Measurements from ENCODE around the gene DNAH2. TPM values are rescaled to one million over a fixed set of nuclear protein-coding genes. Genes with fewer than 3 reads are reported as not detected.

Gene DNAH2
- total and polyA plus RNA-seq, 2 of the 13 experiments (the other 11 are each of a cell fraction or from before 2014, with no cell fraction given): not detected

DNA sequence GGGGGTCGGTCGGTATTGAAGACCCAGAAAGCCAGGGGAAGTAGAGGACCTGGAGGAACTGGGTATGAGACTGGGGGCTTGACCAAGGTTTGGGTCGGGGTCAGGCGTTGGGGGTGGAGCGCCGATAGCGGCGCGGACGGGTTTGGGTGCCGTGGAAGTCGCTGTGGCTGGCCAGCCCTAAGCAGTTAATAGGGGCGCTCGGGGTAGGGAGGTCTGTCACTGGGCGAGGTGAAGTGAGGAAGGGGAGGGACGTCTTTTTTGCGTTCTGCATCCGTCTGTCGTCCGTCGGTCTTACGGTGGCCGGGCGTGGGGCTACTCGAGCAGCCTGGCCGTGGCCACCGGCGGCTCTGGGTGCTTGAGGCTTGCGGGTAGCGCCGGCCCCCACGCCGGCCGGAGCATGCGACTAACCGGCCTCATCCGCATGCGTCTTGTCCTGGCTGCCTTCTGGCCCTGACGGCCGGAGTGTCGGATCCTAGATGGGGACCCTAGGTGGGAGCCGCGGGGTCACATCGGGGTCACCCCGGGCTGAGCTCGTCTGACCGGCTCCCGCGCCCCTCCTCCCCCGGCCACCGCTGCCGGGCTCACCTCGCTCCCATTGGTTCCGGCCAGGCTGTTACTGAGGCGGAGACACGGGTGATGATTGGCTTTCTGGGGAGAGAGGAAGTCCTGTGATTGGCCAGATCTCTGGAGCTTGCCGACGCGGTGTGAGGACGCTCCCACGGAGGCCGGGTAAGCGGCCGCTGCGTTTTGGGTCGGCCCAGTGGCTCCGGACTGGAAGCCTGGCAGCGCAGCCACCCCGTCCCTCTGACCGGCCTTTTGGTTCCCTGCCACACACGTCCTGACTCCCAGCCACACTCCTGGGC is 127.0 kb downstream of the DNAH2 start (continued):
- TF ChIP-seq KMT2B (CRISPR knock-in tag; IDR thresholded peaks at IDR 0.05) (0 out of 2 replicates have a peak, but pooled peaks have one; percentile 23), ZNF883 (CRISPR knock-in tag; IDR thresholded peaks at IDR 0.05; ENCODE audit: not compliant biosample characterization) (no peak), JUN (CRISPR knock-in tag; IDR thresholded peaks at IDR 0.05) (no peak), HOXA5 (CRISPR knock-in tag; IDR thresholded peaks at IDR 0.05) (no peak), LCORL (IDR thresholded peaks at IDR 0.05) (no peak), LCORL (CRISPR knock-in tag; IDR thresholded peaks at IDR 0.05) (peak; percentile 31), HNRNPLL (IDR thresholded peaks at IDR 0.05; ENCODE audit: low read depth, low read length, poor library complexity, severe bottlenecking) (peak; percentile 31), ETV5 (CRISPR knock-in tag; IDR thresholded peaks at IDR 0.05; ENCODE audit: borderline replicate concordance) (peak; percentile 37; the same call in 1 of the 2 replicates), ZNF263 (CRISPR knock-in tag; IDR thresholded peaks at IDR 0.05) (no peak), RAD51 (IDR thresholded peaks at IDR 0.05; ENCODE audit: borderline replicate concordance) (no peak), CHD2 (IDR thresholded peaks at IDR 0.05; ENCODE audit: low read depth, low read length) (no peak; the same call in 1 of the 2 replicates), THAP11 (CRISPR knock-in tag; IDR thresholded peaks at IDR 0.05) (peak; percentile 38; the same call in 1 of the 2 replicates), ZBTB7B (CRISPR knock-in tag; IDR thresholded peaks at IDR 0.05) (no peak; the same call in 1 of the 2 replicates), NFE2L1 (CRISPR knock-in tag; IDR thresholded peaks at IDR 0.05; ENCODE audit: borderline replicate concordance) (no peak), KAT7 (CRISPR knock-in tag; IDR thresholded peaks at IDR 0.05; ENCODE audit: borderline replicate concordance) (no peak), JUNB (CRISPR knock-in tag; IDR thresholded peaks at IDR 0.05; ENCODE audit: borderline replicate concordance) (no peak), ZNF543 (CRISPR knock-in tag; IDR thresholded peaks at IDR 0.05) (no peak)
- TF ChIP-seq, protein P1, sequence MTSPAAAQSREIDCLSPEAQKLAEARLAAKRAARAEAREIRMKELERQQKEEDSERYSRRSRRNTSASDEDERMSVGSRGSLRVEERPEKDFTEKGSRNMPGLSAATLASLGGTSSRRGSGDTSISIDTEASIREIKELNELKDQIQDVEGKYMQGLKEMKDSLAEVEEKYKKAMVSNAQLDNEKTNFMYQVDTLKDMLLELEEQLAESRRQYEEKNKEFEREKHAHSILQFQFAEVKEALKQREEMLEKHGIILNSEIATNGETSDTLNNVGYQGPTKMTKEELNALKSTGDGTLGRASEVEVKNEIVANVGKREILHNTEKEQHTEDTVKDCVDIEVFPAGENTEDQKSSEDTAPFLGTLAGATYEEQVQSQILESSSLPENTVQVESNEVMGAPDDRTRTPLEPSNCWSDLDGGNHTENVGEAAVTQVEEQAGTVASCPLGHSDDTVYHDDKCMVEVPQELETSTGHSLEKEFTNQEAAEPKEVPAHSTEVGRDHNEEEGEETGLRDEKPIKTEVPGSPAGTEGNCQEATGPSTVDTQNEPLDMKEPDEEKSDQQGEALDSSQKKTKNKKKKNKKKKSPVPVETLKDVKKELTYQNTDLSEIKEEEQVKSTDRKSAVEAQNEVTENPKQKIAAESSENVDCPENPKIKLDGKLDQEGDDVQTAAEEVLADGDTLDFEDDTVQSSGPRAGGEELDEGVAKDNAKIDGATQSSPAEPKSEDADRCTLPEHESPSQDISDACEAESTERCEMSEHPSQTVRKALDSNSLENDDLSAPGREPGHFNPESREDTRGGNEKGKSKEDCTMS (CRISPR knock-in tag; conservative IDR thresholded peaks at IDR 0.05): no peak
- TF ChIP-seq, protein P2, sequence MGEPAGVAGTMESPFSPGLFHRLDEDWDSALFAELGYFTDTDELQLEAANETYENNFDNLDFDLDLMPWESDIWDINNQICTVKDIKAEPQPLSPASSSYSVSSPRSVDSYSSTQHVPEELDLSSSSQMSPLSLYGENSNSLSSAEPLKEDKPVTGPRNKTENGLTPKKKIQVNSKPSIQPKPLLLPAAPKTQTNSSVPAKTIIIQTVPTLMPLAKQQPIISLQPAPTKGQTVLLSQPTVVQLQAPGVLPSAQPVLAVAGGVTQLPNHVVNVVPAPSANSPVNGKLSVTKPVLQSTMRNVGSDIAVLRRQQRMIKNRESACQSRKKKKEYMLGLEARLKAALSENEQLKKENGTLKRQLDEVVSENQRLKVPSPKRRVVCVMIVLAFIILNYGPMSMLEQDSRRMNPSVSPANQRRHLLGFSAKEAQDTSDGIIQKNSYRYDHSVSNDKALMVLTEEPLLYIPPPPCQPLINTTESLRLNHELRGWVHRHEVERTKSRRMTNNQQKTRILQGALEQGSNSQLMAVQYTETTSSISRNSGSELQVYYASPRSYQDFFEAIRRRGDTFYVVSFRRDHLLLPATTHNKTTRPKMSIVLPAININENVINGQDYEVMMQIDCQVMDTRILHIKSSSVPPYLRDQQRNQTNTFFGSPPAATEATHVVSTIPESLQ (CRISPR knock-in tag; conservative IDR thresholded peaks at IDR 0.05): no peak
- TF ChIP-seq, protein P3, sequence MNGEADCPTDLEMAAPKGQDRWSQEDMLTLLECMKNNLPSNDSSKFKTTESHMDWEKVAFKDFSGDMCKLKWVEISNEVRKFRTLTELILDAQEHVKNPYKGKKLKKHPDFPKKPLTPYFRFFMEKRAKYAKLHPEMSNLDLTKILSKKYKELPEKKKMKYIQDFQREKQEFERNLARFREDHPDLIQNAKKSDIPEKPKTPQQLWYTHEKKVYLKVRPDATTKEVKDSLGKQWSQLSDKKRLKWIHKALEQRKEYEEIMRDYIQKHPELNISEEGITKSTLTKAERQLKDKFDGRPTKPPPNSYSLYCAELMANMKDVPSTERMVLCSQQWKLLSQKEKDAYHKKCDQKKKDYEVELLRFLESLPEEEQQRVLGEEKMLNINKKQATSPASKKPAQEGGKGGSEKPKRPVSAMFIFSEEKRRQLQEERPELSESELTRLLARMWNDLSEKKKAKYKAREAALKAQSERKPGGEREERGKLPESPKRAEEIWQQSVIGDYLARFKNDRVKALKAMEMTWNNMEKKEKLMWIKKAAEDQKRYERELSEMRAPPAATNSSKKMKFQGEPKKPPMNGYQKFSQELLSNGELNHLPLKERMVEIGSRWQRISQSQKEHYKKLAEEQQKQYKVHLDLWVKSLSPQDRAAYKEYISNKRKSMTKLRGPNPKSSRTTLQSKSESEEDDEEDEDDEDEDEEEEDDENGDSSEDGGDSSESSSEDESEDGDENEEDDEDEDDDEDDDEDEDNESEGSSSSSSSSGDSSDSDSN (CRISPR knock-in tag; IDR thresholded peaks at IDR 0.05): peak; percentile 34; the same call in 1 of the 2 replicates
- TF ChIP-seq, protein P4, sequence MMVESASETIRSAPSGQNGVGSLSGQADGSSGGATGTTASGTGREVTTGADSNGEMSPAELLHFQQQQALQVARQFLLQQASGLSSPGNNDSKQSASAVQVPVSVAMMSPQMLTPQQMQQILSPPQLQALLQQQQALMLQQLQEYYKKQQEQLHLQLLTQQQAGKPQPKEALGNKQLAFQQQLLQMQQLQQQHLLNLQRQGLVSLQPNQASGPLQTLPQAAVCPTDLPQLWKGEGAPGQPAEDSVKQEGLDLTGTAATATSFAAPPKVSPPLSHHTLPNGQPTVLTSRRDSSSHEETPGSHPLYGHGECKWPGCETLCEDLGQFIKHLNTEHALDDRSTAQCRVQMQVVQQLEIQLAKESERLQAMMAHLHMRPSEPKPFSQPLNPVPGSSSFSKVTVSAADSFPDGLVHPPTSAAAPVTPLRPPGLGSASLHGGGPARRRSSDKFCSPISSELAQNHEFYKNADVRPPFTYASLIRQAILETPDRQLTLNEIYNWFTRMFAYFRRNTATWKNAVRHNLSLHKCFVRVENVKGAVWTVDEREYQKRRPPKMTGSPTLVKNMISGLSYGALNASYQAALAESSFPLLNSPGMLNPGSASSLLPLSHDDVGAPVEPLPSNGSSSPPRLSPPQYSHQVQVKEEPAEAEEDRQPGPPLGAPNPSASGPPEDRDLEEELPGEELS (CRISPR knock-in tag; IDR thresholded peaks at IDR 0.05): no peak
